PC-3 (cell line): Measurements from ENCODE around the gene LMAN2. TPM values are rescaled to one million over a fixed set of nuclear protein-coding genes. Genes with fewer than 3 reads are reported as not detected.

Source experiments
- ATAC-seq: fragments of 200-7000 bp; cut with Tn5 transposase; 2 replicates; pipeline ENCODE4 v1.9.1; 2020; ENCODE audit warnings: mild to moderate bottlenecking, moderate library complexity
- BruUV-seq: library from RNA; stranded (reverse); fragments of 400-500 nt; replicated peaks from 2 replicates; lab custom pipeline; 2021; lab: Mats Ljungman, UMichigan
- CTCF ChIA-PET: fragments of 300-600 bp; sonication (Branson Sonifier 250); formaldehyde crosslinking; loops from one replicate; lab custom pipeline; 2022; ENCODE audit warnings: antibody characterized with exemption; lab: Charles Lee
- POLR2A ChIA-PET: fragments of 300-600 bp; sonication (Branson Sonifier 250); formaldehyde crosslinking; loops from one replicate; lab custom pipeline; 2022; ENCODE audit warnings: antibody characterized with exemption; ENCODE audit not compliant: unreplicated experiment; lab: Charles Lee
- DNase-seq: peaks from one replicate; pipeline ENCODE4 v3.0.0-alpha.2; 2015
- H2AFZ ChIP-seq: fragments of 300-600 bp; sonication (generic); 2 replicates; pipeline ENCODE4 v1.6.0; 2016; ENCODE audit warnings: antibody characterized with exemption, low read length
- H3F3A ChIP-seq: fragments of 300-600 bp; sonication (generic); one replicate; pipeline ENCODE4 v1.6.0; 2017; ENCODE audit warnings: antibody characterized with exemption, low read length, control low read depth, mild to moderate bottlenecking; ENCODE audit not compliant: unreplicated experiment
- H3K27ac ChIP-seq: fragments of 300-600 bp; sonication (generic); 2 replicates; pipeline ENCODE4 v1.5.1; 2016; ENCODE audit warnings: mild to moderate bottlenecking, low read length
- H3K27me3 ChIP-seq: fragments of 300-600 bp; sonication (generic); 2 replicates; pipeline ENCODE4 v1.6.1; 2016; ENCODE audit warnings: low read length, mixed read lengths
- H3K36me3 ChIP-seq: fragments of 300-600 bp; sonication (generic); 2 replicates; pipeline ENCODE4 v1.6.1; 2016; ENCODE audit warnings: low read depth, mixed run types, low read length, mixed read lengths
- H3K4me1 ChIP-seq: fragments of 300-600 bp; sonication (generic); 2 replicates; pipeline ENCODE4 v1.5.1; 2016; ENCODE audit warnings: low read length; ENCODE audit not compliant: insufficient read depth
- H3K4me2 ChIP-seq: fragments of 300-600 bp; sonication (generic); 2 replicates; pipeline ENCODE4 v1.6.0; 2016; ENCODE audit warnings: low read length
- H3K4me3 ChIP-seq: fragments of 300-600 bp; sonication (generic); 2 replicates; pipeline ENCODE4 v1.5.1; 2016; ENCODE audit warnings: mild to moderate bottlenecking, low read length, mixed read lengths
- H3K79me2 ChIP-seq: fragments of 300-600 bp; sonication (generic); 2 replicates; pipeline ENCODE4 v1.6.1; 2017; ENCODE audit warnings: low read length, mixed read lengths
- H3K9ac ChIP-seq: fragments of 300-600 bp; sonication (generic); 2 replicates; pipeline ENCODE4 v1.6.0; 2016; ENCODE audit warnings: mild to moderate bottlenecking, low read length
- H3K9me2 ChIP-seq: fragments of 300-600 bp; sonication (generic); replicated peaks from 2 replicates; pipeline ENCODE4 v1.6.1; 2016; ENCODE audit warnings: mixed run types, low read length, mixed read lengths
- H3K9me3 ChIP-seq: fragments of 300-600 bp; sonication (generic); 2 replicates; pipeline ENCODE4 v1.6.1; 2016; ENCODE audit warnings: low read length, mixed read lengths
- H4K20me1 ChIP-seq: fragments of 300-600 bp; sonication (generic); 2 replicates; pipeline ENCODE4 v1.6.1; 2016; ENCODE audit warnings: low read length, mixed read lengths
- CTCF ChIP-seq: fragments of 300-600 bp; sonication (generic); conservative IDR thresholded peaks from 2 replicates; pipeline ENCODE4 v1.5.1; 2017; ENCODE audit warnings: antibody characterized with exemption, low read depth, mild to moderate bottlenecking, low read length
- EZH2 ChIP-seq: fragments of 300-600 bp; sonication (generic); IDR thresholded peaks from one replicate; pipeline ENCODE4 v1.6.1; 2017; ENCODE audit warnings: antibody characterized with exemption, mild to moderate bottlenecking, low read length; ENCODE audit not compliant: unreplicated experiment
- EZH2phosphoT487 ChIP-seq: fragments of 300-600 bp; sonication (generic); IDR thresholded peaks from 2 replicates; pipeline ENCODE4 v1.6.1; 2018; ENCODE audit warnings: mild to moderate bottlenecking, antibody characterized with exemption, low read length, borderline replicate concordance
- intact Hi-C: fragments of 100-400 bp; cut with micrococcal nuclease; formaldehyde crosslinking; loops from 2 replicates; pipeline ENCODE4 v1.9.0; 2023
- total RNA-seq: library from RNA; depleted of rRNA; stranded (reverse); fragments of >200 nt; gene quantifications from 2 replicates; pipeline ENCODE4 v1.2.3, GENCODE V29; 2014

LMAN2 gene
- total RNA-seq, 1 experiment from 2014 or later = 310 TPM

GRCh38 chr5:177295924-177296323 lies 55.5 kb downstream of the LMAN2 start:
- no peaks in the 10 kb centered on the region for H3K9me2 ChIP-seq
- peaks cover 18% of the 10 kb centered on the region for H3K4me1 ChIP-seq
- H3K4me3 ChIP-seq = no peak overlapping the region
- no TSS peak for BruUV-seq
- H3K9me3 ChIP-seq = no peaks in the 10 kb centered on the region
- TF ChIP-seq EZH2 (no peak), CTCF (no peak), EZH2phosphoT487 (no peak)
- peaks cover 8% of the 10 kb centered on the region for H3F3A ChIP-seq
- ATAC-seq (no peak), DNase-seq (no peak)
- CTCF ChIA-PET = no interaction called here
- H3K27ac ChIP-seq = no peak overlapping the region
- H4K20me1 ChIP-seq = no peaks in the 10 kb centered on the region
- H3K4me2 ChIP-seq = no peak overlapping the region
- H2AFZ ChIP-seq = no peak overlapping the region
- H3K9ac ChIP-seq = no peak overlapping the region
- H3K36me3 ChIP-seq = peaks cover 45% of the 10 kb centered on the region
- no peaks in the 10 kb centered on the region for H3K79me2 ChIP-seq
- H3K27me3 ChIP-seq = no peaks in the 10 kb centered on the region
- POLR2A ChIA-PET = no interaction called here
- intact Hi-C loops = no loop called here

- intact Hi-C loops = no loop called here
- Histone ChIP-seq H3K4me3 (no peak overlapping the region), H3K4me2 (no peak overlapping the region), H3F3A (no peaks in the 10 kb centered on the region), H3K79me2 (no peaks in the 10 kb centered on the region), H3K27ac (no peak overlapping the region), H3K9me2 (no peaks in the 10 kb centered on the region), H3K4me1 (peaks cover 6% of the 10 kb centered on the region), H2AFZ (no peak overlapping the region), H4K20me1 (no peaks in the 10 kb centered on the region), H3K27me3 (no peaks in the 10 kb centered on the region), H3K36me3 (peaks cover 48% of the 10 kb centered on the region), H3K9me3 (no peaks in the 10 kb centered on the region), H3K9ac (no peak overlapping the region)
- ChIA-PET CTCF (no interaction called here), POLR2A (no interaction called here)
- no TSS peak for BruUV-seq
- DNase-seq (no peak), ATAC-seq (no peak)
- TF ChIP-seq EZH2phosphoT487 = no peak
- no peak for TF ChIP-seq EZH2
- TF ChIP-seq CTCF = no peak
Measured at GRCh38 chr5:177294632-177295031, 56.8 kb downstream of the LMAN2 start.

GRCh38 chr5:177293819-177294581 lies 57.5 kb downstream of the LMAN2 start:
- intact Hi-C loops = no loop called here
- no peak overlapping the region for H3K4me3 ChIP-seq
- no peak overlapping the region for H3K9ac ChIP-seq
- ATAC-seq = no peak
- no peaks in the 10 kb centered on the region for H3F3A ChIP-seq
- no peak overlapping the region for H3K4me2 ChIP-seq
- H3K27ac ChIP-seq = no peak overlapping the region
- no peaks in the 10 kb centered on the region for H4K20me1 ChIP-seq
- no TSS peak for BruUV-seq
- H3K36me3 ChIP-seq = peaks cover 48% of the 10 kb centered on the region
- H3K9me2 ChIP-seq = no peaks in the 10 kb centered on the region
- POLR2A ChIA-PET = no interaction called here
- no peak overlapping the region for H2AFZ ChIP-seq
- TF ChIP-seq EZH2 = no peak
- TF ChIP-seq CTCF = no peak
- TF ChIP-seq EZH2phosphoT487 = no peak
- no peak for DNase-seq
- CTCF ChIA-PET = no interaction called here
- no peaks in the 10 kb centered on the region for H3K27me3 ChIP-seq
- H3K4me1 ChIP-seq = no peaks in the 10 kb centered on the region
- no peaks in the 10 kb centered on the region for H3K79me2 ChIP-seq
- H3K9me3 ChIP-seq = no peaks in the 10 kb centered on the region
